Measurements from ENCODE around the gene NRG2. TPM values are rescaled to one million over a fixed set of nuclear protein-coding genes. Genes with fewer than 3 reads are reported as not detected.

NRG2 gene
- total and polyA plus RNA-seq, 2 of the 4 experiments (the other 2 are of a cell fraction): 0.18 TPM; not detected in 1

- Histone ChIP-seq H3K23ac (ENCODE audit: low read depth, low read length) (no peak overlapping the region), H3K27me3 (ENCODE audit: control insufficient read depth, insufficient read depth, low read length) (peaks cover 34% of the 10 kb centered on the region), H2AK5ac (ENCODE audit: low read depth, low read length) (no peak overlapping the region), H3K18ac (ENCODE audit: low read depth, low read length) (no peak overlapping the region), H3K27ac (ENCODE audit: insufficient read depth, low read length) (no peak overlapping the region), H4K20me1 (ENCODE audit: insufficient read depth, low read length) (no peaks in the 10 kb centered on the region), H4K8ac (ENCODE audit: low read depth in 2 of 2, low read length in 2 of 2) (no peak overlapping the region), H3K4me2 (ENCODE audit: low read depth, low read length) (no peak overlapping the region), H2AK9ac (replicated peaks; ENCODE audit: low read depth, low read length, poor library complexity) (no peak overlapping the region), H2AFZ (replicated peaks; ENCODE audit: low read length, poor library complexity) (no peak overlapping the region), H2BK15ac (ENCODE audit: low read depth, low read length) (no peak overlapping the region), H3K9me3 (ENCODE audit: control insufficient read depth, insufficient read depth, low read length) (no peaks in the 10 kb centered on the region), H3K79me1 (ENCODE audit: low read depth in 1 of 2, low read length in 2 of 2) (no peaks in the 10 kb centered on the region; a peak in 1 of 4 replicates), H3K4me1 (ENCODE audit: control insufficient read depth, insufficient read depth, low read length) (peaks cover 5% of the 10 kb centered on the region; the same call in 1 of the 2 replicates), H3K4me3 (ENCODE audit: insufficient read depth, low read depth, low read length) (no peak overlapping the region), H2BK5ac (ENCODE audit: low read depth, low read length, poor library complexity, severe bottlenecking) (no peak overlapping the region), H3K56ac (ENCODE audit: extremely low read depth, insufficient read depth, low read length) (no peak overlapping the region), H3K9me1 (ENCODE audit: insufficient read depth, low read length) (no peaks in the 10 kb centered on the region), H4K5ac (ENCODE audit: low read depth, low read length) (no peak overlapping the region), H3K14ac (replicated peaks; ENCODE audit: low read depth, low read length) (no peak overlapping the region), H3K36me3 (ENCODE audit: control insufficient read depth, insufficient read depth, low read length) (no peaks in the 10 kb centered on the region), H2BK120ac (ENCODE audit: low read depth, low read length) (no peak overlapping the region), H2BK20ac (ENCODE audit: low read depth, low read length) (no peak overlapping the region), H4K91ac (ENCODE audit: insufficient read depth, low read depth, low read length) (no peak overlapping the region), H3K4ac (ENCODE audit: low read depth, low read length) (no peak overlapping the region), H3K9ac (ENCODE audit: low read depth, low read length) (no peak overlapping the region)
- CTCF ChIA-PET: interaction anchor here (0.7 to 1.0 kb wide), 2 partner anchors 14 to 151 kb away, joined by 3 to 4 read pairs; no protein-coding TSS in a partner anchor
- no peak for ATAC-seq (ENCODE audit: low read depth)
- no peak for DNase-seq
- intact Hi-C loops (cut with micrococcal nuclease) (no loop called here), in situ Hi-C loops (cut with MboI; ENCODE audit: low sequenced_read_pairs) (no loop called here), dilution Hi-C loops (cut with HindIII; ENCODE audit: low sequenced_read_pairs, unreplicated experiment) (no loop called here)
- TF ChIP-seq CEBPB (IDR thresholded peaks at IDR 0.05; ENCODE audit: low read depth, low read length) (no peak), MAFK (IDR thresholded peaks at IDR 0.05; ENCODE audit: low read depth, low read length) (no peak), RFX5 (IDR thresholded peaks at IDR 0.05; ENCODE audit: low read depth, low read length) (no peak), SMC3 (IDR thresholded peaks at IDR 0.05; ENCODE audit: low read depth, low read length) (no peak), ELK1 (IDR thresholded peaks at IDR 0.05; ENCODE audit: borderline replicate concordance, low read depth, low read length) (no peak), CTCF (conservative IDR thresholded peaks at IDR 0.05; ENCODE audit: low read depth, low read length) (no peak), CHD1 (IDR thresholded peaks at IDR 0.05; ENCODE audit: low read depth, low read length) (no peak), USF2 (IDR thresholded peaks at IDR 0.05; ENCODE audit: low read depth, low read length) (no peak), BHLHE40 (IDR thresholded peaks at IDR 0.05; ENCODE audit: low read depth, low read length) (no peak), MXI1 (IDR thresholded peaks at IDR 0.05; ENCODE audit: borderline replicate concordance, low read depth, low read length) (no peak), RAD21 (IDR thresholded peaks at IDR 0.05; ENCODE audit: low read length) (no peak)
- POLR2A ChIA-PET (ENCODE audit: unreplicated experiment): no interaction called here
- no TSS peak for BruUV-seq (replicated peaks)
Observed at GRCh38 chr5:139982975-139983240, 60.2 kb downstream of the NRG2 start.

All from IMR-90 (cell line).